Small intestine (tissue), 7 donors: Measurements from ENCODE around the gene ASNSD1. TPM values are rescaled to one million over a fixed set of nuclear protein-coding genes. Genes with fewer than 3 reads are reported as not detected.

Experiments
- DNase-seq, 2 donors: peaks; one replicate each; pipeline versions ENCODE4 v3.0.0 to v3.0.0-alpha.2; 2013
- FAIRE-seq: peaks from 2 replicates; lab custom pipeline; 2012; peaks lifted over from hg19 to GRCh38; lab: Jason Lieb, UNC
- H3K27ac ChIP-seq, 3 donors: one replicate each; pipeline ENCODE4 v1.5.1; 2013; ENCODE audit warnings: low read length in 2 of 3, mild to moderate bottlenecking in 2 of 3, control low read depth in 1 of 3, inconsistent platforms in 1 of 3, low read depth in 1 of 3, moderate library complexity in 1 of 3
- H3K27me3 ChIP-seq, 3 donors: one replicate each; pipeline ENCODE4 v1.6.1; 2013; ENCODE audit warnings: low read length in 3 of 3, inconsistent platforms in 1 of 3; ENCODE audit not compliant: control insufficient read depth in 3 of 3, insufficient read depth in 3 of 3
- H3K36me3 ChIP-seq, 3 donors: one replicate each; pipeline ENCODE4 v1.6.1; 2013; ENCODE audit warnings: low read length in 3 of 3, inconsistent platforms in 1 of 3, low read depth in 1 of 3, mild to moderate bottlenecking in 1 of 3, moderate library complexity in 1 of 3; ENCODE audit not compliant: control insufficient read depth in 3 of 3, insufficient read depth in 2 of 3
- H3K4me1 ChIP-seq, 3 donors: one replicate each; pipeline ENCODE4 v1.6.1; 2013; ENCODE audit warnings: low read length in 2 of 3, inconsistent platforms in 1 of 3, low read depth in 1 of 3, mild to moderate bottlenecking in 1 of 3, moderate library complexity in 1 of 3; ENCODE audit not compliant: control insufficient read depth in 3 of 3, insufficient read depth in 2 of 3
- H3K4me3 ChIP-seq, 3 donors: one replicate each; pipeline ENCODE4 v1.5.1; 2013; ENCODE audit warnings: low read length in 3 of 3, control low read depth in 1 of 3, inconsistent platforms in 1 of 3, low read depth in 1 of 3, mild to moderate bottlenecking in 1 of 3, moderate library complexity in 1 of 3
- H3K9me3 ChIP-seq, 2 donors: one replicate each; pipeline ENCODE4 v1.6.1; 2013; ENCODE audit warnings: low read depth in 1 of 2, low read length in 1 of 2; ENCODE audit not compliant: control insufficient read depth in 2 of 2, insufficient read depth in 1 of 2
- WGBS, 3 donors: extraction: QIAGEN DNeasy Blood & Tissue Kit; methylation state at CpG; one replicate each; pipeline ENCODE4 v1.1.7; 2013; 5-methylcytosine and 5-hydroxymethylcytosine counted together
- polyA plus RNA-seq, 4 donors: library from polyadenylated mRNA; stranded (reverse) in 3 of 4; unstranded in 1 of 4; fragments of 200-250 nt in 3 of 4; fragments of 120-200 nt in 1 of 4; gene quantifications; one replicate each; pipeline versions ENCODE4 v1.2.1 to v1.2.3, GENCODE V29; 2013
- donor health status: healthy with polysubstance abuse.
- donor health status: control.
- donor health status: control.
- donor health status: Bipolar disorder and iron deficiency.
- donor health status: healthy.

The ASNSD1 gene
- polyA plus RNA-seq, 4 donors = 27.5 to 38.2 (median 34.0) TPM

DNA sequence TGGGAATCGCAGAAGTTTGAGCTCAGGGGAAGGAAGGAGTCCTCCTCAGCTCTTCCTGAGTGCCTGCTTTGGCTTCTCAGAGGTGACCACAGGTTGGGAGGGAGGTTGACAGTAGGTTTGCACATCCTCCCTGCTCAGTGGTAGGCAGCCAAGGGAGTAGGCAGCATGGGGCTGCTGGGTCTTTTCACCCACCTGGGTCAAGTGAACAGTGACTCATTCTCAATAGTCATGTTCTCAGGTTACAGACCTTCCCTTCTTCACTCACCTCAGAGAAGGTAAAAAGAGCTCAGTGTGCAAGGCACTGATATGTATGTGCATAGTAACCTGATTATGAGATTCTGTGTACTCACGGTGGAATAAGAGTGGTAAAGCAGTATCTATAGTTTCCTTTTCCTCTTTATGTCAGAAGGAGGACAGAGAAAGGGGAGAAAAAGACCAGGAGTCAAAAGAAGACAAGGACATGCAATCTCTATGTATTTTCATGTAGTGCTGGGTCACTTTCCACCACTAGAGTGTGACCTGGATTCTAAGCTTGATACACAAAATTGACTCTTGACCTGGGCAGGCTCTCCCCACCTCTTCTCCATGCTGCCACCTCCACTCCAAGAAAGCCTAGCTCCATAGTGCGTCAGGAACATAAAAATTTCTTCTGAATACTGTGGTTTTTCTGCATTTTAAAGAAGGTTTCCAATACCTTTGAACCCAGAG lies 36.5 kb upstream of the ASNSD1 start:
- H3K9me3 ChIP-seq = no peaks in the 10 kb centered on the region
- H3K27me3 ChIP-seq = no peaks in the 10 kb centered on the region
- no peaks in the 10 kb centered on the region for H3K36me3 ChIP-seq
- no peaks in the 10 kb centered on the region for H3K4me1 ChIP-seq
- H3K27ac ChIP-seq = no peak overlapping the region
- DNase-seq (no peak), FAIRE-seq (no peak)
- 64 to 74% (median 69%) methylated on average over 3 of the region's 3 CpGs for WGBS, 3 donors
- H3K4me3 ChIP-seq = no peak overlapping the region

DNA sequence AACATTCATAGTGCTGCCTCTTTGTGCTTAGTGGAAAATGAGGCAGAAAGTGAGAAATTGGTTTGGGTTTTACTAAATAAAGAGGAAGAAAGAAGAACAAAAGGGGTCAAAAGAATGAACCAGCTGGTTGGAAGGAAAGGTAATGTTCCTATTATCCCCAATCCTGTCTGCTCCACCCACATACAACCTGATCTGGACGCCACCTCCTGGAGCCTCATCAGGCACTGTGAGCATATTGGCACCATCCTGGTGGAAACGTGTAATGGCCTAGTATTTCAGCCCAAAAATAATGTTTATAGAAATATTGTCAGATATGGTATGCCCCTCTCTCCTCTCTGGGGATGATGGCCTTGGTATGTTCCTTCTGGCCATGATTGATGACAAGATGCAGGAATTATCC lies 35.6 kb upstream of the ASNSD1 start:
- WGBS, 3 donors = 85 to 96% (median 88%) methylated on average over 2 of the region's 2 CpGs

GRCh38 chr2:189627789-189628188 lies 33.5 kb upstream of the ASNSD1 start:
- H3K9me3 ChIP-seq = no peaks in the 10 kb centered on the region
- 89 to 100% (median 92%) methylated on average over 1 of the region's 1 CpG for WGBS, 3 donors
- FAIRE-seq = no peak

More for the DNA sequence above, 35.6 kb upstream of the ASNSD1 start:
- Histone ChIP-seq H3K4me1 (no peaks in the 10 kb centered on the region), H3K27ac (no peak overlapping the region), H3K36me3 (no peaks in the 10 kb centered on the region), H3K4me3 (no peak overlapping the region), H3K27me3 (no peaks in the 10 kb centered on the region), H3K9me3 (no peaks in the 10 kb centered on the region)
- no peak for FAIRE-seq
- no peak for DNase-seq

GRCh38 chr2:189628817-189629530 lies 32.3 kb upstream of the ASNSD1 start:
- 84 to 90% (median 87%) methylated on average over 9 of the region's 9 CpGs for WGBS, 3 donors
- Histone ChIP-seq H3K4me1 (no peaks in the 10 kb centered on the region), H3K9me3 (no peaks in the 10 kb centered on the region), H3K4me3 (no peak overlapping the region), H3K27me3 (no peaks in the 10 kb centered on the region), H3K27ac (no peak overlapping the region), H3K36me3 (no peaks in the 10 kb centered on the region)
- FAIRE-seq (no peak), DNase-seq (peak in 1 of 2 donors; percentile 35)

More at GRCh38 chr2:189627789-189628188, 33.5 kb upstream of the ASNSD1 start:
- DNase-seq = no peak
- Histone ChIP-seq H3K27me3 (no peaks in the 10 kb centered on the region), H3K4me3 (no peak overlapping the region), H3K27ac (no peak overlapping the region), H3K4me1 (no peaks in the 10 kb centered on the region), H3K36me3 (no peaks in the 10 kb centered on the region)

DNA sequence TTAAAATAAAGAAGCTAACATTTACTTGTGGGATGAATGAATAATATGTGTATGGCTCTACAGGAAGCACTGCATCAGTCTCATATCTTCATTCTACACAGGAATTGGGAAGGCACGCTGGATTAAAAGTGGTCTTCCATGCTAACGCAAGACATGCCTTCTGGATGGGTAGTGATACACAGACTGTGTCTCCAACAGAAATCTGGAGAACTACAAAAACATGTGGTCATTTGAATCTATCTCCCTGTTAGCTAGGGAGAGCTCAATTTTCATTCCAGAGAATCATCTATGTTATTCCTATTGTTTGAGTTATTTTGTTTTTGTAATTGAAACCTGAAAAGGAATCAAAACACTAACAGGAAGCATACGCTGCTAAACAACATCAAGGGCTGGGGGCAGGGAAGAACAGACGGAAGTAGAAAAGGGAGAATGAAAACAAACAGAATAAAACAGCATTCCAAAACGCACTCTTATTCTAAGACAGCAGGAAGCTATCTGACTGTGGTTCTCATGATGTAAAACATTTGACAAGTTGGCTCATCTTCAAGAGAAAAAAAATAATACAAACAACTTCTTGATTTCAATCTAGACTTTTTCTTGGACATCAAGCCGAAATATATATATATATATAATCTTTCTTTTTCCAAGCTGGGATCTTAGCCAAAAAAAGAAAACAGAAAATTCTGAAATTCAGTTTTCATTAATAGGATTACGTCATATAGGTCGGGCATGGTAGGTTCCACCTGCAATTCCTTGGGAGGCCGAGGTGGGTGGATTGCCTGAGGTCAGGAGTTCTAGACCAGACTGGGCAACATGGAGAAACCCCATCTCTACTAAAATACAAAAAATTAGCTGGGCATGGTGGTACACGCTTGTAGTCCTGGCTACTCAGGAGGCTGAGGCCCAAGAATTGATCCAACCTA lies 31.5 kb upstream of the ASNSD1 start:
- Histone ChIP-seq H3K27me3 (no peaks in the 10 kb centered on the region), H3K9me3 (no peaks in the 10 kb centered on the region), H3K4me3 (no peak overlapping the region), H3K36me3 (no peaks in the 10 kb centered on the region), H3K4me1 (no peaks in the 10 kb centered on the region), H3K27ac (peak overlapping the region in 1 of 3 donors; percentile 68)
- no peak for FAIRE-seq
- no peak for DNase-seq
- WGBS, 3 donors = 65 to 87% (median 84%) methylated on average over 10 of the region's 10 CpGs

DNA sequence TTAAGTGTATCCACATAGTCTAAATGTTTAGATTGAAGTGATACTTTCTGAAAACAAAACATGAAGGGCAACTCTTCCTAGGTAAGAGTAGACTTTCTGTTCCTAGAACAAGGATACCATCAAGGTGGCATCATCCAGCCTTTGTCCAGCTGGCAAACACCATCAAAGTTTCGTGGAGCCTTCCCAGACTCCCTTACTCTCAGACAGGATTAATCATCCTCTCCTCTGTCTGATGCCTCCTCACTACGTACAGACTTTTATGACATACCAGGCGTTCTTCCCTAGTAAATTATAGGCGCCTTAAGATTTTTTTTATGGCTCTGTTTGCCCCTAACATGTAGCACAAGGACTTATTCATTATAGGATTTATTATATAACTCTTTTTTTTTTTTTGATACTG lies 29.4 kb upstream of the ASNSD1 start:
- Histone ChIP-seq H3K27me3 (no peaks in the 10 kb centered on the region), H3K36me3 (no peaks in the 10 kb centered on the region), H3K9me3 (no peaks in the 10 kb centered on the region), H3K27ac (no peak overlapping the region), H3K4me1 (peaks cover 0 to 2% (median 0%) of the 10 kb centered on the region in 3 donors), H3K4me3 (no peak overlapping the region)
- FAIRE-seq = no peak
- 67 to 77% (median 73%) methylated on average over 4 of the region's 4 CpGs for WGBS, 3 donors
- DNase-seq = no peak

DNA sequence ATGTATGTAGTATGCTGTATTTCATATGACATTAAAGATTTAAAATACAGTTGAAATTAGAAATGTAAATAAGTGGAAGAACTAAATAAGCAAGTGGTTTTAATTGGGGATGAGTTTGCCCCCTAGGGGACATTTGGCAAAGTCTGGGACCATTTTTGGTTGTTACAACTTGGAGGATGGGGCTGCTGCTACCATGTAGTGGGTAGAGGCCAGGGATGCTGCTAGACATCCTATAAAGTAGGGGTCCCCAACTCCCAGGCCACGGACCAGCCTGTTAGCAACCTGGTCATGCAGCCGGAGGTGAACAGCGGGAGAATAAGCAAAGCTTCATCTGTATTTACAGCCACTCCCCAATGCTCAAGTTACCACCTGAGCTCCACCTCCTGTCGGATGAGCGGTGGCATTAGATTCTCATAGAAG lies 27.9 kb upstream of the ASNSD1 start:
- Histone ChIP-seq H3K4me3 (no peak overlapping the region), H3K4me1 (peaks cover 0 to 3% (median 0%) of the 10 kb centered on the region in 3 donors), H3K27ac (no peak overlapping the region), H3K36me3 (no peaks in the 10 kb centered on the region), H3K9me3 (no peaks in the 10 kb centered on the region), H3K27me3 (no peaks in the 10 kb centered on the region)
- FAIRE-seq (no peak), DNase-seq (no peak)
- 72 to 86% (median 84%) methylated on average over 5 of the region's 5 CpGs for WGBS, 3 donors

- no peak overlapping the region for H3K4me3 ChIP-seq
- FAIRE-seq = peak; percentile 5
These were observed 25.9 kb upstream of the ASNSD1 start for GRCh38 chr2:189635353-189635752.

More at GRCh38 chr2:189635353-189635752, 25.9 kb upstream of the ASNSD1 start:
- no peak overlapping the region for H3K27ac ChIP-seq
- WGBS, 3 donors = 18 to 66% (median 38%) methylated on average over 2 of the region's 2 CpGs
- peaks cover 0 to under 1% of the 10 kb centered on the region in 2 donors for H3K9me3 ChIP-seq
- no peaks in the 10 kb centered on the region for H3K27me3 ChIP-seq
- H3K36me3 ChIP-seq = no peaks in the 10 kb centered on the region
- peak in 1 of 2 donors; percentile 68 for DNase-seq
- peaks cover 0 to 20% (median under 1%) of the 10 kb centered on the region in 3 donors for H3K4me1 ChIP-seq
